GM18498 (cell line): ENCODE results near the gene CDC73.
"Not testable (repeated sequence)": the region's sequence is repeated elsewhere in the genome, so short reads cannot be mapped to it uniquely, and the experiment has no call there.

Source experiments
- ATAC-seq: cut with Tn5 transposase; IDR thresholded peaks from one replicate; pipeline ENCODE4 v1.9.1; 2021; ENCODE audit warnings: mild to moderate bottlenecking, moderate library complexity; ENCODE audit not compliant: unreplicated experiment

The CDC73 gene

GRCh38 chr1:193113258-193113991, 8.4 kb upstream of the CDC73 start:
- no peak for ATAC-seq

GRCh38 chr1:193113992-193114332, 7.9 kb upstream of the CDC73 start:
- ATAC-seq, result no peak

GRCh38 chr1:193114485-193115095, 7.2 kb upstream of the CDC73 start:
- no peak for ATAC-seq

GRCh38 chr1:193115629-193116227, 6.1 kb upstream of the CDC73 start:
- no peak for ATAC-seq

GRCh38 chr1:193117167-193117566, 4.7 kb upstream of the CDC73 start:
- ATAC-seq, result not testable (repeated sequence)

- ATAC-seq, result no peak
Observed at GRCh38 chr1:193118194-193118593, 3.6 kb upstream of the CDC73 start.

- no peak for ATAC-seq
Observed at GRCh38 chr1:193118803-193119730, 2.8 kb upstream of the CDC73 start.

GRCh38 chr1:193120604-193121166, 1.1 kb upstream of the CDC73 start:
- ATAC-seq, result no peak

- no peak for ATAC-seq
Observed at GRCh38 chr1:193123751-193124150, 1.9 kb downstream of the CDC73 start.

GRCh38 chr1:193125369-193125768, 3.5 kb downstream of the CDC73 start:
- no peak for ATAC-seq

GRCh38 chr1:193131266-193131860, 9.5 kb downstream of the CDC73 start:
- peak; percentile 82 for ATAC-seq

- no peak for ATAC-seq
Observed at GRCh38 chr1:193140254-193140653, 18.4 kb downstream of the CDC73 start.

- ATAC-seq, result no peak
Observed at GRCh38 chr1:193141804-193142203, 20.0 kb downstream of the CDC73 start.

- ATAC-seq, result no peak
Observed at GRCh38 chr1:193142409-193142808, 20.6 kb downstream of the CDC73 start.

- no peak for ATAC-seq
Observed at GRCh38 chr1:193143285-193143684, 21.5 kb downstream of the CDC73 start.

GRCh38 chr1:193144361-193144938, 22.6 kb downstream of the CDC73 start:
- ATAC-seq, result no peak

GRCh38 chr1:193144999-193145398, 23.2 kb downstream of the CDC73 start:
- no peak for ATAC-seq

- no peak for ATAC-seq
Observed at GRCh38 chr1:193156117-193156821, 34.4 kb downstream of the CDC73 start.

- no peak for ATAC-seq
Observed at GRCh38 chr1:193156822-193157142, 35.0 kb downstream of the CDC73 start.

- ATAC-seq, result no peak
Observed at GRCh38 chr1:193157360-193157759, 35.5 kb downstream of the CDC73 start.
